GM12874 (cell line): ENCODE results near the gene TGFBR3L.

Experiments
- TF ChIP-seq, protein P1 (sequence below): IDR thresholded peaks from 2 replicates; pipeline ENCODE4 v1.5.1; 2011; ENCODE audit warnings: low read depth, mild to moderate bottlenecking, control low read depth, low read length, moderate library complexity; ENCODE audit not compliant: insufficient read depth

Gene TGFBR3L

DNA sequence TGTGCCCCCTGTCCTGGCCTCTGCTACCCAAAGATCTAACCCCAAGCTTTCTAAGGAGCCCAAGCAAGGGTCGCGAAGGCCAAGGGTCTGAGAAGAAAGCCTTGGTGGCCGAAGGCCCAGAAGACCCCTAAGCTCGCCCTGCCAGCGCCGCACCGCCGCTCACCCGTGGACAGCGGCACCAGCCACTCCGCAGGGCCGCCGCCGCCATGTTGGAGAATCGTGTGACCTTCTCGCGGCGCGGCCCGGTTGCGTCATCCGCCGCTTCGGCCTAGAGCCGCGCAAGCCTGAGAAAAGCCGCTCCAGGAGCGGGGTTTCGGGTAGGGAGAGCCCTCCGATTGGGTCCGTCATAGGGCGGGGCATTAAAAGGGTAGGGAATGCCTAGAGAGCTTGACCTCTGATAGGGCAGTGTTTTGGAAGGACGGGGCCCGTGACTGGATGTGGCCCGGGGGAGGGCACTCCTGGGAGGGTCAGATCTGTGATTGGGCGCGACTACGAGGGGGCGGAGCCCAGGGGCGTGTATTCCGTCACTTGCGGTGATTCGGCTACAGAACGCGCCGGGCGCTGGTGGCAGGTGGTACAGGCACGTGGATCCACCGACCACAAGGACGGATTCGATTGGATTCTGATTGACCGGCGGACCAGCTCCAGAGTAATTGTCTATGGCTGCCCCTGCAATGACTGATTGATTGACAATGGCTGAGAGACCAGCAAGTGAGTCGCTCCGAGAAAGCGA, 29.0 kb downstream of the TGFBR3L start, which contains the start of gene TIMM44:
Gene TIMM44, minus strand, starts transcription at position 223 of the 733 bp plus-strand sequence. Its CDS starts 15 bp downstream, at position 208.
- TF ChIP-seq, protein P1, sequence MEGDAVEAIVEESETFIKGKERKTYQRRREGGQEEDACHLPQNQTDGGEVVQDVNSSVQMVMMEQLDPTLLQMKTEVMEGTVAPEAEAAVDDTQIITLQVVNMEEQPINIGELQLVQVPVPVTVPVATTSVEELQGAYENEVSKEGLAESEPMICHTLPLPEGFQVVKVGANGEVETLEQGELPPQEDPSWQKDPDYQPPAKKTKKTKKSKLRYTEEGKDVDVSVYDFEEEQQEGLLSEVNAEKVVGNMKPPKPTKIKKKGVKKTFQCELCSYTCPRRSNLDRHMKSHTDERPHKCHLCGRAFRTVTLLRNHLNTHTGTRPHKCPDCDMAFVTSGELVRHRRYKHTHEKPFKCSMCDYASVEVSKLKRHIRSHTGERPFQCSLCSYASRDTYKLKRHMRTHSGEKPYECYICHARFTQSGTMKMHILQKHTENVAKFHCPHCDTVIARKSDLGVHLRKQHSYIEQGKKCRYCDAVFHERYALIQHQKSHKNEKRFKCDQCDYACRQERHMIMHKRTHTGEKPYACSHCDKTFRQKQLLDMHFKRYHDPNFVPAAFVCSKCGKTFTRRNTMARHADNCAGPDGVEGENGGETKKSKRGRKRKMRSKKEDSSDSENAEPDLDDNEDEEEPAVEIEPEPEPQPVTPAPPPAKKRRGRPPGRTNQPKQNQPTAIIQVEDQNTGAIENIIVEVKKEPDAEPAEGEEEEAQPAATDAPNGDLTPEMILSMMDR = no peak

DNA sequence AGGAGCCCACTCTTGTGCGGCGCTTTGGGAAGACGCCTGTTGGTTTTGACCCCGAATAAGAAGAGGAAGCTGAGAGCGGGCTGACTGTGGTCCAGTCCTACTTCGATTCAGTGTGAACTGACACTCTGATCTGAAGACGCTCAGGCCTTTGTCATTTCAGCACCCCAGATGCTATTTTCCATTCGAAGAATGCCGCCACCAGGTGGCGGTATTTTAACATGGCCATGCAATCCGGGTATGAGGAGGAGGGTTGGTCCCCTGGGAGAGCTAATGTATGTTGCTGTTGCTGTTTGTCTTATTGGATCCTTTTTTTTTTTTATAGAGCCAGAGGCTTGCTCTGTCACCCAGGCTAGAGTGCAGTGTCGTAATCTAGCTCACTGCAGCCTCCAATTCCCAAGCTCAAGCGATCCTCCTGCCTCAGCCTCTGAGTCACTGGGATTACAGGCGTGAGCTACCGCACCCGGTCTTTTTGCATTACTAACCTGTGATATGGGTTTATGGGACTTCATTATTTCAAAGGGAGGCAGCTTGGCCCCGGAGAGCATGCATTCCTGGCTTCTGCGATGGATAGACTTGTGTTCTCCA, 29.6 kb downstream of the TGFBR3L start:
- TF ChIP-seq, protein P1 = peak; percentile 71

DNA sequence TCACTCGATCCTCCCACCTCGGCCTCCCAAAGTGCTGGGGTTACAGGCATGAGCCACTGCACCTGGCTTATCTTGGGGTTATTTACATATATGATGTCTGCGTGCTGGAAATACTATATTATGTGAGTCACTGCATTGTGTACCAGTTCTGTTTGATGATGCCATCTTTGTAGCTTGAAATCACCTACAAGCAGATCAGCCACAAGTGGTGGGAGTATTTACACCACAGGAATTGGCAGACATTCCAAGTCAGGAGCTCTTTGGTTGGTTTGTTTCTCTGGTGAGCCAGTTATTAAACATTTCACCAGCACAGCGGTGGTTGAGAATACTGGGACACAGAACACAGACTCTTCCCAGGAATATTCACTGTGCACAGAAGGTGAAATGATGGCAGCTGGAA, 33.3 kb downstream of the TGFBR3L start:
- TF ChIP-seq, protein P1 = no peak

GRCh38 chr19:7953060-7953459, 38.4 kb downstream of the TGFBR3L start:
- TF ChIP-seq, protein P1 = no peak

DNA sequence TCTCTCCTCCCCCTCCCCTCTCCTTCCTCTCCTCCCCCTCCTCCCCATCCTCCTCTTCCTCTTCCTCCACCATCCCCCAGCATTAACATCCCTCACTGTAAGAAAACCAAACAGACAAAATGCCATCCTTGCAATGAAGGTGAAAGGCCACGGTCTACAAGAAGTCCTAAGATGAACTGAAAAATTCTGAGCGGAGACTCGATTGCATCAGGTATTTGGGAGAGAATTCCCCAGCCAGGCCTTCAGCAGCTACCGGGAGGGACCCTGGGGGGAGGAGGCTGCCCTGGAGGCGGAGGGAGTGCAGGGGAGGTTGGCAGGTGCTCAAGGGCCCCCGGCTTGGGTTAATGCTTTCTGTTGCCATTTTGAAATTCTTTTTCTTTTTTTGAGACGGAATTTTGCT, 38.9 kb downstream of the TGFBR3L start:
- TF ChIP-seq, protein P1 = no peak

- TF ChIP-seq, protein P1 = no peak
Measured at GRCh38 chr19:7955696-7956095, 41.1 kb downstream of the TGFBR3L start.

GRCh38 chr19:7959211-7959610, 44.6 kb downstream of the TGFBR3L start:
- TF ChIP-seq, protein P1 = no peak
